K562 (cell line): Measurements from ENCODE around the gene HOXD9. TPM values are rescaled to one million over a fixed set of nuclear protein-coding genes. Genes with fewer than 3 reads are reported as not detected.
A peak's percentile ranks its signal among the peaks of the same experiment; 100 is the strongest.

Source experiments
- DMBX1 ChIP-seq: fragments of 250-450 bp; sonication (Bioruptor Pico); IDR thresholded peaks from 2 replicates; pipeline ENCODE4 v1.8.0; 2022; ENCODE audit warnings: inconsistent platforms, mild to moderate bottlenecking, moderate library complexity, borderline replicate concordance
- FIP1L1 ChIP-seq: fragments of 200-400 bp; formaldehyde crosslinking; IDR thresholded peaks from 2 replicates; pipeline ENCODE4 v1.6.1; 2018; ENCODE audit warnings: mild to moderate bottlenecking, low read depth, low read length; ENCODE audit not compliant: poor library complexity, severe bottlenecking
- KHSRP ChIP-seq: fragments of 450-650 bp; IDR thresholded peaks from 2 replicates; pipeline ENCODE4 v1.6.1; 2017
- L3MBTL2 ChIP-seq: fragments of 450-650 bp; IDR thresholded peaks from 2 replicates; pipeline ENCODE4 v1.6.1; 2016; ENCODE audit warnings: mild to moderate bottlenecking, moderate library complexity
- PHF20 ChIP-seq: fragments of 450-650 bp; IDR thresholded peaks from 2 replicates; pipeline ENCODE4 v1.6.1; 2018; ENCODE audit not compliant: partially characterized antibody
- PYGO2 ChIP-seq: fragments of 450-650 bp; IDR thresholded peaks from 2 replicates; pipeline ENCODE4 v1.6.1; 2016; ENCODE audit warnings: mild to moderate bottlenecking, missing genetic modification characterization, moderate library complexity, missing compliant biosample characterization
- RAD21 ChIP-seq, 2 experiments: fragments of 250-450 bp in 1 of 2; fragments of 450-650 bp in 1 of 2; sonication (Bioruptor Pico) in 1 of 2; formaldehyde crosslinking in 1 of 2; IDR thresholded peaks in 1 of 2; conservative IDR thresholded peaks in 1 of 2; 2 replicates each; pipeline versions ENCODE4 v1.4.0 to v1.8.0; 2020 to 2022; ENCODE audit warnings: mild to moderate bottlenecking in 2 of 2, moderate library complexity in 1 of 2
- RBM17 ChIP-seq: fragments of 200-400 bp; formaldehyde crosslinking; IDR thresholded peaks from 2 replicates; pipeline ENCODE4 v1.6.1; 2017; ENCODE audit warnings: low read depth, mild to moderate bottlenecking, low read length, borderline replicate concordance
- SOX6 ChIP-seq: fragments of 450-650 bp; IDR thresholded peaks from 2 replicates; pipeline ENCODE4 v1.6.1; 2014; ENCODE audit warnings: mild to moderate bottlenecking
- SRSF3 ChIP-seq: fragments of 200-400 bp; formaldehyde crosslinking; IDR thresholded peaks from 2 replicates; pipeline ENCODE4 v1.6.1; 2016; ENCODE audit warnings: mild to moderate bottlenecking, low read length, moderate library complexity; ENCODE audit not compliant: insufficient read depth
- U2AF1 ChIP-seq: fragments of 200-400 bp; formaldehyde crosslinking; optimal IDR thresholded peaks from 2 replicates; pipeline ENCODE3; 2017; ENCODE audit warnings: mild to moderate bottlenecking, low read depth, low read length, moderate library complexity
- ZNF764 ChIP-seq: fragments of 250-450 bp; sonication (Bioruptor Pico); IDR thresholded peaks from 2 replicates; pipeline ENCODE4 v1.4.0; 2020; ENCODE audit warnings: low read depth, mild to moderate bottlenecking, moderate library complexity
- polyA plus RNA-seq, 8 experiments: library from polyadenylated mRNA; depleted of rRNA in 4 of 8; stranded (reverse) in 5 of 8; unstranded in 3 of 8; fragments of >200 nt; fragmentation: Nextera tagmentation in 2 of 8; fragmentation: Illumina TruSeq in 1 of 8; extraction: Ambion mirVana in 2 of 8; extraction: Trizol in 1 of 8; gene quantifications; 2 replicates each; pipeline versions ENCODE4 v1.2.1 to v1.2.3, GENCODE V29; 2011 to 2014; ENCODE audit warnings: inconsistent platforms in 1 of 8, missing spikeins in 1 of 8
- total RNA-seq, 7 experiments: library from RNA; depleted of rRNA in 6 of 7; stranded (reverse); fragments of >200 nt in 6 of 7; fragmentation: Illumina TruSeq in 2 of 7; extraction: Trizol in 2 of 7; gene quantifications; 2 replicates each; pipeline versions ENCODE4 v1.2.1 to v1.2.3, GENCODE V29; 2011 to 2021; ENCODE audit warnings: low replicate concordance in 1 of 7
- TF ChIP-seq, protein P1 (sequence below): fragments of 250-450 bp; sonication (Bioruptor Pico); IDR thresholded peaks from 2 replicates; pipeline ENCODE4 v1.4.0; 2020; ENCODE audit warnings: mild to moderate bottlenecking, moderate library complexity
- TF ChIP-seq, protein P2 (sequence below): sonication (generic); formaldehyde crosslinking; IDR thresholded peaks from 2 replicates; pipeline ENCODE4 v1.8.0; 2022; ENCODE audit warnings: missing genetic modification reagents, mild to moderate bottlenecking, moderate library complexity, borderline replicate concordance
- TF ChIP-seq, protein P3 (sequence below): fragments of 250-450 bp; sonication (Bioruptor Pico); IDR thresholded peaks from 2 replicates; pipeline ENCODE4 v1.4.0; 2020; ENCODE audit warnings: mild to moderate bottlenecking
- TF ChIP-seq, protein P4 (sequence below): fragments of 250-450 bp; sonication (Bioruptor Pico); IDR thresholded peaks from 2 replicates; pipeline ENCODE4 v1.8.0; 2022; ENCODE audit warnings: moderate library complexity, mild to moderate bottlenecking, inconsistent platforms
- TF ChIP-seq, protein P5 (sequence below): fragments of 450-650 bp; IDR thresholded peaks from 2 replicates; pipeline ENCODE4 v1.6.1; 2016; ENCODE audit warnings: borderline replicate concordance

The HOXD9 gene
- total and polyA plus RNA-seq, 9 of the 15 experiments (the other 6 are each of a cell fraction or from before 2014, with no cell fraction given), result not detected

DNA sequence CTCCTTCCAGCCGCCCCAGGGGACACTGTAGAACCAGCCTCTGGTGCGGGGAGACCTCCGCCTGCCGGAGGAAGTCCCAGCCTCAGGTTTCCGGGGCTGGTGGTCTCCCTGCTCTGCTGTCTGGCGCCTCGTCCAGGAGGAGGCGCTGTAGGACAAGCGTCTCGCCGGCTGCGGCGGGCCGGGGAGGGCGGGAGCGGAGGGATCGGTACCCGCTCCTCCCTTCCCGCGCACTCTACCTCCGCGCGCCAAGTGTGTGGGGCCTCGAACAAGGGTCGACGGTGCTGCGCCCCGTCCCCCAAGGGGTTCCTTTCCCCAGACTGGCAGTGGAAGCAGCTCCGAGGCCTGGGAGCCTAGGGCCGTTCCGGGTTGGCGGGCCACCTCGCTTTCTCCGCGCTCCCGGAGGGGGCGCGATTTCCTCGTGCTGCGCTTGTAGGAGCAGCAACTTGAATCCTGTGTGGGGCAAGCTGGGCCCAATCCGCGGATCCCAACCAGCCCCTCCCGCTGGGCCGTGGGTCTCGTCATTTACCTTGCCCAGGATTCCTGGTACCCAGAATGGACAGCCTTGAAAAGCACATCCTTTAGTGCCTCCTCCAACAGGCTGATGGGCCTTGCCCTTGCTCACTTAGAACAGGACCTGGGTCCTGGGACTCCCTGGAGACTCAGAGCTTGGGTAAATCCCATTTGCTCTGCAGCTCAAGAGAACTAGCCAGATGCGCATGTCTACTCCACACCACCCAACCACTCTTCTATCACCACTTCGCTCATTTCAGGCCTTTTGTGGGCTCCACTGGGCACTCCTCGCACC lies 18.2 kb downstream of the HOXD9 start (continued):
- TF ChIP-seq, protein P1, sequence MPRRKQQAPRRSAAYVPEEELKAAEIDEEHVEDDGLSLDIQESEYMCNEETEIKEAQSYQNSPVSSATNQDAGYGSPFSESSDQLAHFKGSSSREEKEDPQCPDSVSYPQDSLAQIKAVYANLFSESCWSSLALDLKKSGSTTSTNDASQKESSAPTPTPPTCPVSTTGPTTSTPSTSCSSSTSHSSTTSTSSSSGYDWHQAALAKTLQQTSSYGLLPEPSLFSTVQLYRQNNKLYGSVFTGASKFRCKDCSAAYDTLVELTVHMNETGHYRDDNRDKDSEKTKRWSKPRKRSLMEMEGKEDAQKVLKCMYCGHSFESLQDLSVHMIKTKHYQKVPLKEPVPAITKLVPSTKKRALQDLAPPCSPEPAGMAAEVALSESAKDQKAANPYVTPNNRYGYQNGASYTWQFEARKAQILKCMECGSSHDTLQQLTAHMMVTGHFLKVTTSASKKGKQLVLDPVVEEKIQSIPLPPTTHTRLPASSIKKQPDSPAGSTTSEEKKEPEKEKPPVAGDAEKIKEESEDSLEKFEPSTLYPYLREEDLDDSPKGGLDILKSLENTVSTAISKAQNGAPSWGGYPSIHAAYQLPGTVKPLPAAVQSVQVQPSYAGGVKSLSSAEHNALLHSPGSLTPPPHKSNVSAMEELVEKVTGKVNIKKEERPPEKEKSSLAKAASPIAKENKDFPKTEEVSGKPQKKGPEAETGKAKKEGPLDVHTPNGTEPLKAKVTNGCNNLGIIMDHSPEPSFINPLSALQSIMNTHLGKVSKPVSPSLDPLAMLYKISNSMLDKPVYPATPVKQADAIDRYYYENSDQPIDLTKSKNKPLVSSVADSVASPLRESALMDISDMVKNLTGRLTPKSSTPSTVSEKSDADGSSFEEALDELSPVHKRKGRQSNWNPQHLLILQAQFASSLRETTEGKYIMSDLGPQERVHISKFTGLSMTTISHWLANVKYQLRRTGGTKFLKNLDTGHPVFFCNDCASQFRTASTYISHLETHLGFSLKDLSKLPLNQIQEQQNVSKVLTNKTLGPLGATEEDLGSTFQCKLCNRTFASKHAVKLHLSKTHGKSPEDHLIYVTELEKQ (CRISPR knock-in tag), result no peak
- TF ChIP-seq ZNF764 (CRISPR knock-in tag) (peak; percentile 76; the same call in 1 of the 2 replicates), L3MBTL2 (peak; percentile 89), PHF20 (peak; percentile 27), U2AF1 (no peak), SRSF3 (no peak), RBM17 (no peak), FIP1L1 (no peak), SOX6 (no peak), KHSRP (no peak), DMBX1 (CRISPR knock-in tag) (no peak), RAD21 (CRISPR knock-in tag; conservative IDR thresholded peaks at IDR 0.05 in 1 of 2, IDR thresholded peaks at IDR 0.05 in 1 of 2) (peak; percentile 98 to 99), PYGO2 (no peak)
- TF ChIP-seq, protein P2, sequence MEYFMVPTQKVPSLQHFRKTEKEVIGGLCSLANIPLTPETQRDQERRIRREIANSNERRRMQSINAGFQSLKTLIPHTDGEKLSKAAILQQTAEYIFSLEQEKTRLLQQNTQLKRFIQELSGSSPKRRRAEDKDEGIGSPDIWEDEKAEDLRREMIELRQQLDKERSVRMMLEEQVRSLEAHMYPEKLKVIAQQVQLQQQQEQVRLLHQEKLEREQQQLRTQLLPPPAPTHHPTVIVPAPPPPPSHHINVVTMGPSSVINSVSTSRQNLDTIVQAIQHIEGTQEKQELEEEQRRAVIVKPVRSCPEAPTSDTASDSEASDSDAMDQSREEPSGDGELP, result peak; percentile 57; the same call in 1 of the 2 replicates
- TF ChIP-seq, protein P3, sequence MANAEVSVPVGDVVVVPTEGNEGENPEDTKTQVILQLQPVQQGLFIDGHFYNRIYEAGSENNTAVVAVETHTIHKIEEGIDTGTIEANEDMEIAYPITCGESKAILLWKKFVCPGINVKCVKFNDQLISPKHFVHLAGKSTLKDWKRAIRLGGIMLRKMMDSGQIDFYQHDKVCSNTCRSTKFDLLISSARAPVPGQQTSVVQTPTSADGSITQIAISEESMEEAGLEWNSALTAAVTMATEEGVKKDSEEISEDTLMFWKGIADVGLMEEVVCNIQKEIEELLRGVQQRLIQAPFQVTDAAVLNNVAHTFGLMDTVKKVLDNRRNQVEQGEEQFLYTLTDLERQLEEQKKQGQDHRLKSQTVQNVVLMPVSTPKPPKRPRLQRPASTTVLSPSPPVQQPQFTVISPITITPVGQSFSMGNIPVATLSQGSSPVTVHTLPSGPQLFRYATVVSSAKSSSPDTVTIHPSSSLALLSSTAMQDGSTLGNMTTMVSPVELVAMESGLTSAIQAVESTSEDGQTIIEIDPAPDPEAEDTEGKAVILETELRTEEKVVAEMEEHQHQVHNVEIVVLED (CRISPR knock-in tag), result no peak
- TF ChIP-seq, protein P4, sequence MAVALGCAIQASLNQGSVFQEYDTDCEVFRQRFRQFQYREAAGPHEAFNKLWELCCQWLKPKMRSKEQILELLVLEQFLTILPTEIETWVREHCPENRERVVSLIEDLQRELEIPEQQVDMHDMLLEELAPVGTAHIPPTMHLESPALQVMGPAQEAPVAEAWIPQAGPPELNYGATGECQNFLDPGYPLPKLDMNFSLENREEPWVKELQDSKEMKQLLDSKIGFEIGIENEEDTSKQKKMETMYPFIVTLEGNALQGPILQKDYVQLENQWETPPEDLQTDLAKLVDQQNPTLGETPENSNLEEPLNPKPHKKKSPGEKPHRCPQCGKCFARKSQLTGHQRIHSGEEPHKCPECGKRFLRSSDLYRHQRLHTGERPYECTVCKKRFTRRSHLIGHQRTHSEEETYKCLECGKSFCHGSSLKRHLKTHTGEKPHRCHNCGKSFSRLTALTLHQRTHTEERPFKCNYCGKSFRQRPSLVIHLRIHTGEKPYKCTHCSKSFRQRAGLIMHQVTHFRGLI (CRISPR knock-in tag), result no peak
- TF ChIP-seq, protein P5, sequence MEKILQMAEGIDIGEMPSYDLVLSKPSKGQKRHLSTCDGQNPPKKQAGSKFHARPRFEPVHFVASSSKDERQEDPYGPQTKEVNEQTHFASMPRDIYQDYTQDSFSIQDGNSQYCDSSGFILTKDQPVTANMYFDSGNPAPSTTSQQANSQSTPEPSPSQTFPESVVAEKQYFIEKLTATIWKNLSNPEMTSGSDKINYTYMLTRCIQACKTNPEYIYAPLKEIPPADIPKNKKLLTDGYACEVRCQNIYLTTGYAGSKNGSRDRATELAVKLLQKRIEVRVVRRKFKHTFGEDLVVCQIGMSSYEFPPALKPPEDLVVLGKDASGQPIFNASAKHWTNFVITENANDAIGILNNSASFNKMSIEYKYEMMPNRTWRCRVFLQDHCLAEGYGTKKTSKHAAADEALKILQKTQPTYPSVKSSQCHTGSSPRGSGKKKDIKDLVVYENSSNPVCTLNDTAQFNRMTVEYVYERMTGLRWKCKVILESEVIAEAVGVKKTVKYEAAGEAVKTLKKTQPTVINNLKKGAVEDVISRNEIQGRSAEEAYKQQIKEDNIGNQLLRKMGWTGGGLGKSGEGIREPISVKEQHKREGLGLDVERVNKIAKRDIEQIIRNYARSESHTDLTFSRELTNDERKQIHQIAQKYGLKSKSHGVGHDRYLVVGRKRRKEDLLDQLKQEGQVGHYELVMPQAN, result no peak
